AG20443 (cell line): ENCODE results near the gene DMD.
"Not testable (repeated sequence)": the region's sequence is repeated elsewhere in the genome, so short reads cannot be mapped to it uniquely, and the experiment has no call there.

Experiments used
- DNase-seq: peaks from one replicate; pipeline ENCODE4 v3.0.0; 2012; ENCODE audit warnings: low spot score, mixed read lengths

Gene DMD

DNA sequence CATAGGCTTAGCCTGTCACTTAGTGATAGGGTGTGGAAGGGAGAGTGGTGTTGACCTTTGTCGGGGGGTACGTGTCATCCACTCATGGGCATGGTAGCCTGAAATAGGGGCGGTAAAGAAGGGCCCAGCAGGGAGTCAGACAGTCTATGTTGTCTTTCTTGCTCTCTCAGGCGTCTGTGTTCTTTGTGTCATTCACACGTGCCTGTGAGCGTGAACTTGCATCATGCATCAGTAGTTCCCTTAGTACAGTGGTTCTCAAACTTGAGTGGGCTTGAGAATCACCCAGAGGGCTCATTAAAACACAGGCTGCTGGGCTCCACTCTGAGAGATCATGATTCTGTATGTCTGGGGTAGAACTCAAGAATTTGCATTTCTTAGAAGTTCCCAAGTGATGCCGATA lies 1688.6 kb downstream of the DMD start:
- no peak for DNase-seq

DNA sequence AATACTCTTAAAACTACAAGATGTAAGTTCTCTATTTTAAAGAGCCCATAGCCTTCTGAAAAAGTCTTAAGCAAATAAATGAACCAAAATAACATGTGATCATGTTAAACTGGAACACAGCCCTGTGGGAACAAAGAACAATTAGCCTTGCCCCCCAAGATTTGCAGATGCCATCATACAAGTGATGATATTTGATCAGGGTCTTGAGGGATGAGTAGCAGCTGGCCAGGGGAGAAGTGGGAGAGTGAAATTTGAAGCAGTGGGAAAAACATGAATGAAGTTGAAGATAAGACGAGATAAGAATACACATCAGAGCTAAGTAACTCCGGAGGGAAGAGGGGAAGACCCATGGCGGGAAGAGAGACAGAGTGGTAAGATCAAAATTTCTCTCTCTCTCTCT lies 1689.4 kb downstream of the DMD start:
- no peak for DNase-seq

DNA sequence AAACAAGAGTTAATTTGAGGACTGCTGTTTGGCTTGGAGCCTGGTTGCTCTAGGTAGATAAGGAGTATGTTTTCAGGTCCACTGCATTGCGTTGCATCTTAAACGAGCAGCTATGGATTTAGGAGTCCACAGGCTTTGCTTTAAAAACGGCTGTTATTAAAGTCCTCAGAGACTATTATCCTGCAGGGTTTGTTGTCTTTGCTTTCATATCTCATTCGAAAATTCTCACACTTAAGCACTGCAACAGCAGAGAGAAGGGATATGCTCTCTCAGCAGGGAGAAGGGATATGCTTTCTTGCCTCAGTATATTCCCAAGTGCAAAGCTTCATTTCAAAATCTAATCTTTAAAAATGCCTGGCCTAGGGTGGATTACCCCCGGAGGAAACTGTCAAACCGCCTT lies 1694.8 kb downstream of the DMD start:
- no peak for DNase-seq

DNA sequence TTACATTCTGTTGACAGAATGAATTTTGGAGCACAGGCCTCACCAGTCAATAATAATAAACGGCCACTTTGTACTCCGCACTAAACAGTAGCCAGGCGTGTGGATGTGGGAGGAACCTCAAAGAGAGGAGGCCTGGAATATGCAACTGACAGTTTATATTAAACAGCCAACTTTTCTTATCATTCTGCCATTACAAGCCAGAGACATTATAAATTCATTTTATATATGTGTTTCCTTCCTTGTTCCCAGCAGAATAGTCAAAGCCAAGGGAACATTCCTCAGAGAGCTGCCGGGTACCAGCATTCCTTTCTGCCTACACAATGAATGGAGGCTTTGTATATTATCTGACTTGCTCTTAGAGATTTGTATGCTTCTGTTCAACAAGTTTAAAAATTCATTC lies 1703.0 kb downstream of the DMD start:
- DNase-seq, result peak; percentile 39

DNA sequence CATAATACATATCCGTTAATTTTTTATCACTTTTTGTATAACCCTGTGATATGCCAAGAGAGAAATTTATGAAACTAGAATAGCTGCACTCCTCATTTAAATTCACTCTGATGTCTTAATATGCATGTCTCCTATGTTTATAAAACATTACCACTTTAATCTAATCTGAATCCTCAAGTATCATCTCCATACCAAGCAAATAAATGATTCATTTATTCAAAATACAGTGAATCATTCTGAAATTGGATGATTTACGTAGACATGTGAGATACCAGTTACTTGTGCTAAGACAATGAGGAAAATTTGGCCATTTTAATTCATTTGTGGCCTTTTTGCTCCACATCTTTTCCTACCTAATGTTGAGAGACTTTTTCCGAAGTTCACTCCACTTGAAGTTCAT lies 1704.4 kb downstream of the DMD start:
- DNase-seq, result no peak

- no peak for DNase-seq
Measured at GRCh38 chrX:31506360-31506759, 1705.0 kb downstream of the DMD start.

- DNase-seq, result no peak
Measured at GRCh38 chrX:31500921-31501320, 1710.4 kb downstream of the DMD start.

DNA sequence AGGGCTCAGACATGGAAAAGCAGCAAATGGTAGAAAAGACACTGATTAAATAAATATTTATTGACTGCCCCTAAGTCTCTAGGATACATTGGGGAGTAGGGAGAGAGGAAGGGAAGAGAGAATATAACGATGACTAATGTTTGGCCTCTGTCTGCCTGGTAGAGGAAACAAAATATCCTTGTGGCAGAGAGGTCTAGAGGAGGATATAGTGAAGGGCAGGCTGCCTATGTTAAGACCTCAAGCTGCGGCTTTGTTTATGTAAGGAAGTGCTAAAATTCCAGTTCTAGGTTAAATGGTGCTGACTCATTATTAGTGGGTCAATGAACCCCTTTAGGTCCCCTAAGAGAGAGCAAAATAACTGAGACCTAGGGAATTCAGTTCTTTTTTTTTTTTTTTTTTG lies 1712.2 kb downstream of the DMD start:
- peak; percentile 7 for DNase-seq

DNA sequence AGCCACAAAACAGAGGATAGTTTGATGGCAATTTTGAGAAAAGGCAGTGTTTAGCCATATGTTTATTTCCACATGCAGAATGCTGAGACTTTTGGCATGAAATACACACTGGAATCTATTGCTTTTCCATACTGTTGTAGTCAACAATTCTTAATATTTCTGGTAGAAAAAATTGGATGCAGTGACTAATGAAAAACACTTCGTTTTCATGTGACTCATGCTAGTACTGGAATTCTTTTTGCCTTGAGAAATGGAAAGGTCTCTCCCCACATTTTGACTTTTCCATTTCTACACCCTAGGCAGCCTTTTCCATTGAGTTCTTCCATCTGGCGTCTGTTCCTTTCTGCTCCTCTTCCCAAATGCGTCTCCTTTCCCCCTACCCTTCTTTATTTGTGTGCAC lies 1714.3 kb downstream of the DMD start:
- peak; percentile 27 for DNase-seq

DNA sequence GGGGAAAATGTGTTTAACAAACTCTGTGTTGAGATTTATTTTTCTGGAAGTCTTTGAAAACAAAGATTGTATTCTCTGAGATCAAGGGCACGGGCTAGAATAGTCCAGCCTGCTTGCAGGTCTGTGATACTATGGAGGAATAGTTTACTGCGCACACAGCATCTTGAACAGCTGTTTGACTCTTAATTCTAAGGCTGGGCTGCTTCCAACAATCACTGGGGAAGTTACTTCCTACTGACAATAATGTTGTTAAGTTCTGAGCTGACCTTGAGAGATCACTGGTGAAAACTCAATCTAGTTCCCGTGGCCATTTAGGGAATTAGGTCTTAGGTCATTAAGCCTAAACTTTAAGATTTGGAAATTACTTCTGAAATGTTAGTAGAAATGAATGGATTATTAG lies 1723.4 kb downstream of the DMD start:
- DNase-seq, result no peak

DNA sequence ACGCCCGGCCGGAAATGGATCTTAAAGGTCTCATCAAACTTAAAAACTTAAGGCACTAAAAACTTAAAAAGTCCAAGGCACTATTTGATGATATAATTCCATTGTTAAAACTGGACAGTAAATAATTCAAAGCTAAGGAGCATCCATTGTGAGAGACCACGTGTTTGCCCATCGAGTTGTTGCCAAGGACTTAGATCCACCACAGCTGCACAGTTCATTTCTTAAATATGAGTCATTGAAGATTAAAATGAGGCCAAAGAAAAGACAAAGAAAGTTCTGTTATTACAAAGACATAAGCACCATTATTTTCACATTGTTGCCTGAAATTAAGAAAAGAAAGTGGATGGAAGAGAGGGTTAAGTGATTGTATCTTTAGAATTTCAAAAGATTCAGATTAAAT lies 1728.0 kb downstream of the DMD start:
- peak; percentile 67 for DNase-seq

DNA sequence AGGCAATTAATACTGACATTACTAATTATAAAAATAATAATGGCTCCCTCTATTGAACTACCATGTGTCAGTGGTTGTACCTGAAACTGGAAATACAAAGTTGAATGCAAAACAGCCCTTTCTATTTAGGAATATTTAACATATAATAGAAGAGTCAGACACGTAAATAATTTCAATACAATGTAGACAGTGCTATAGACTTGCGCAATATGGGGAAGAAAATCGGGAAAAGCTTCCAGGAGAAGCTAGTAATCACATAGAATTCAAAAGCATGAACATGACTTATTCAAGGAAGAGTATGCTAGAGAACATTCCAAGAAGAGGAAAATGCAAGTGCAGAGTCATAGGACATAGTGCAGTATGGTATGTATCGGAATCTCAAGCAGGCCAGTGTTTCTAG lies 1730.7 kb downstream of the DMD start:
- no peak for DNase-seq

- DNase-seq, result no peak
Measured at GRCh38 chrX:31471229-31471628, 1740.1 kb downstream of the DMD start.

DNA sequence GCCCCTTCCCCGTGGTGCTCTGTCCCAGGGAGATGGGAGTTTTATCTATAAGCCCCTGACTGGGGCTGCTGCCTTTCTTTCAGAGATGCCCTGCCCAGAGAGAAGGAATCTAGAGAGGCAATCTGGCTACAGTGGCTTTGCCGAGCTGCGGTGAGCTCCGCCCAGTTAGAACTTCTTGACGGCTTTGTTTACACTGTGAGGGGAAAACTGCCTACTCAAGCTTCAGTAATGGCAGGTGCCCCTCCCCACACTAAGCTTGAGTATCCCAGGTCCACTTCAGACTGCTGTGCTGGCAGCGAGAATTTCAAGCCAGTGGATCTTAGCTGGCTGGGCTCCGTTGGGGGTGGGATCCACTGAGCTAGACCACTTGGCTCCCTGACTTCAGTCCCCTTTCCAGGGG lies 1740.6 kb downstream of the DMD start:
- DNase-seq, result not testable (repeated sequence)

DNA sequence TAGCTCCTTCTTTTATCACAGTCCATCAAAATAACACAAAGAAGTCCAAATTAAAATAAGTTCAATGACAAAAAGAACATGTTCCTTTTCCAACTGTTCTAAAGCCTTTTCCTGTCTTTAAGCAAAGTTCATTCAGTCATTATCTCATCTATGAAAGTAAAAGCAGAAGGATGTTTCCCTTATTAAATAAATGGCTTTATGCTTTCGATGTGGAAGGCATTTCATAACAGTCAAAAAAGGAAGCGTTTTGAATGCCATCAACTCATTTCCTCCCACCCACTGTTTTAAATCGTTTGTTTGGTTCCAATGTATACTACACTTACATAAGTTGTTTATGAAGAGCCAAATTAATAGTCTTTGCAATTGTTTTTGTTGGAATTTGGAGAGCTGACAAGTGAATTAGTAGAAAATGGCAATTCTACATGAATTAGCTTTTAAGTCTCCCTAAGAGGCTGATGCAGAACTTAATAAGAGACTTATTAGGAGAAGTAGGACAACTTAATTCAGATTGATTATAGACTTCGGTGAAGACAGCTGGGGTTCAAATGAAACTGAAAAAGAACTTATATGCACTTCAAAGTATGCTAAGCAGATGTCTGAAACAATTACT lies 1746.9 kb downstream of the DMD start:
- no peak for DNase-seq

- no peak for DNase-seq
Measured at GRCh38 chrX:31461266-31461665, 1750.1 kb downstream of the DMD start.

DNA sequence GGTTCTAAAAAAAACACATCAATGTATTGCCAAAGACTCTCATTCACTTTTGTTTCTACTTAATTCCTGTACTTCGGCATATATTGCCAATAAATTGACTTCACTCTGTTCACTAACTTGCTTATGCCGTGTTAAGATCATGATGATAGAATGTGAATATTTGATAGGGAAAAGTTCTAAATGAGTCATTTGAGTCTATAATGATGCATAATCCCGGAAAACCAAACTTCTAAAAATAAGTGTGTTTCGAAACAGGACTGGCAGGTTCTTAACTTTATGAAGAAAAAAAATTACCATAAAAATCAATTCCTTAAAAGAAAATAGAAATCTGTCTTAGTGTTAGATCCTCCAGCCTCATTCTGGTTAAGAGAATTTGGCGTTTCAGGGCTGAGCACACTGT lies 1752.0 kb downstream of the DMD start:
- peak; percentile 11 for DNase-seq

- peak; percentile 25 for DNase-seq
Measured at GRCh38 chrX:31449965-31450364, 1761.4 kb downstream of the DMD start.

GRCh38 chrX:31449081-31449480 lies 1762.3 kb downstream of the DMD start:
- no peak for DNase-seq

- DNase-seq, result no peak
Measured at GRCh38 chrX:31445542-31445941, 1765.8 kb downstream of the DMD start.

DNA sequence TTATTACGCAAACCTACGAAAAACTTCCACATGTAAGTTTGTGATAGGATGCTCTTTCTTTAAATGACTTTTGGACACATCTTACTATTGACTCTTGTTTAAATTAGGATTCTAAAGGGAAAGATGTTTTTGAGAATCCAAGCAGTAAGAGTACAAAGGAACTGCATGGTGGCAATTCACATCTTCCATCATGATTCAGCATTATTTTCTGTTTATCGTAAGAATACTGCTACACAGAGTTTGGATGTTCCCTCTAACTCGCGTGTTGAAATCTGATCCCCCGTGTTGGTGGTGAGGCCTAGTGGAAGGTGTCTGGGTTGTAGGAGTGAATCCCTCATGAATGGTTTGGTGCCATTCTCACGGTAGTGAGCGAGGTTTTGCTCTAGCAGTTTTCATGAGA lies 1767.7 kb downstream of the DMD start:
- DNase-seq, result no peak

DNA sequence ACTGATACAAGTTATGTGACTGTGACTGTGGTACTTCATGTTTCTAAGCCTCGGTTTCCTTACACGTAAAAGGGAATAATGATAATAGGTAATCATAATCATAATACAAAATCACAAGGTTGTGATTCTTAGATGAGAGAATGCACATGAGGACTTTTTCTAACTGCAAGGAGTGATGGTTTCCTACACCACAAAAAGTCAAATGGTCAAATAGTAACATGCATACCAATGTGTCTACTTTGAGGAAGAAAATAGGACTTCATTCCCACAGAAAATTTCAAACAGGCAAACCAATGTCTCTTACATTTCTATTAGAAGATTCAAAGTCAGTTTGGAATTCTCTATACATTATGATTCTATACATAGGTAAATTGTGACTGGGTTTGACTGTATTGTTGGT lies 1770.8 kb downstream of the DMD start:
- no peak for DNase-seq

- DNase-seq, result no peak
Measured at GRCh38 chrX:31436424-31436823, 1774.9 kb downstream of the DMD start.

DNA sequence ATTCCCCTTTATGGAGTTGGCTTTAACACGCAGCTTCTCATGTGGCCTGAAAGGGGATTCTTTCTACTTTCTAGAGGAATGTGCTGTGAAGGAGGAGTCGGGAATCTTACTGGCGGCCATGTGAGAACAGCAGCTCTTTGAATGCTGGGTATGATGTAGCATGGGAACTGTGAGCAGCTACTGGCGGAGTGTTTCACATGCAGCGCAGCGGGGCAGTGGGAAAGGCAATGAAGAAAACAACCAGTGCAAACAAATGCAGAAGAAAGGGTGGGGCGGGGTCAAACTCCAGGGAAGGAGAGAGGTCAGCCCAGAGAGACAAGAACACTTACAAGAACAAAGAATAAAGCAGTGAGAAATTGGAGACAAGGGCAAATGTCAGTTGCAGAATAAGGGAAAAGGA lies 1775.8 kb downstream of the DMD start:
- DNase-seq, result no peak

DNA sequence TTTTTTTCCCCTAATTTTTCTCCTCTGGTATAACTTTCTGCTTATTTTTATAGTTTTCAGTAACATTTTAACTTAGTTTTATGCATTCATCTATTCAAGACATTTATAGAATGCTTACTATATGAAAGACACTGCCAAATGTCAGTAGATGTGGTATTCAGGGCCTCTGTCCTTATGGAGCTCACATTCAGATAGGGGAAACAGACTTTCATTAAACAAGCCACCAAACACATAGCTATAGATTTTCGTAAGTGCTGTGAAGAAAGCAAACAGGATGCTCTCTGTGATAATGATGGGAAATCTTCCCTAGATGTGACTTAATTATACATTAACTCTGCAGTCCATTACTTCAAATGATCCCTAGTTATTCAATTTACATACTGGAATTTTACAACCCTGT lies 1777.5 kb downstream of the DMD start:
- no peak for DNase-seq
